ELR (cell line): ENCODE data around the gene AGBL4.
A peak's percentile ranks its signal among the peaks of the same experiment; 100 is the strongest.

Source experiments
- DNase-seq: peaks from one replicate; pipeline ENCODE4 v3.0.0-alpha.2; 2015; ENCODE audit warnings: low read depth

Gene AGBL4

GRCh38 chr1:48679859-48680258, 1343.9 kb downstream of the AGBL4 start:
- DNase-seq: no peak

- no peak for DNase-seq
Observed at GRCh38 chr1:48678710-48679505, 1344.8 kb downstream of the AGBL4 start.

- peak; percentile 34 for DNase-seq
Observed at GRCh38 chr1:48677306-48678287, 1346.2 kb downstream of the AGBL4 start.

- no peak for DNase-seq
Observed at GRCh38 chr1:48676822-48677221, 1346.9 kb downstream of the AGBL4 start.

GRCh38 chr1:48676376-48676775, 1347.4 kb downstream of the AGBL4 start:
- no peak for DNase-seq

GRCh38 chr1:48675251-48675650, 1348.5 kb downstream of the AGBL4 start:
- no peak for DNase-seq

GRCh38 chr1:48674641-48675040, 1349.1 kb downstream of the AGBL4 start:
- DNase-seq: peak; percentile 26

- no peak for DNase-seq
Observed at GRCh38 chr1:48673332-48674105, 1350.2 kb downstream of the AGBL4 start.

GRCh38 chr1:48671578-48671977, 1352.2 kb downstream of the AGBL4 start:
- no peak for DNase-seq

- no peak for DNase-seq
Observed at GRCh38 chr1:48670234-48671020, 1353.3 kb downstream of the AGBL4 start.

GRCh38 chr1:48668339-48668738, 1355.4 kb downstream of the AGBL4 start:
- DNase-seq: no peak

GRCh38 chr1:48667782-48668181, 1356.0 kb downstream of the AGBL4 start:
- no peak for DNase-seq

GRCh38 chr1:48665708-48666407, 1357.9 kb downstream of the AGBL4 start:
- no peak for DNase-seq

GRCh38 chr1:48661726-48662463, 1361.9 kb downstream of the AGBL4 start:
- no peak for DNase-seq

GRCh38 chr1:48659801-48660200, 1364.0 kb downstream of the AGBL4 start:
- DNase-seq: no peak

- DNase-seq: no peak
Observed at GRCh38 chr1:48657413-48657812, 1366.3 kb downstream of the AGBL4 start.

GRCh38 chr1:48654606-48655210, 1369.0 kb downstream of the AGBL4 start:
- no peak for DNase-seq

- no peak for DNase-seq
Observed at GRCh38 chr1:48652334-48652733, 1371.4 kb downstream of the AGBL4 start.

GRCh38 chr1:48649880-48650279, 1373.9 kb downstream of the AGBL4 start:
- no peak for DNase-seq

GRCh38 chr1:48645883-48646282, 1377.9 kb downstream of the AGBL4 start:
- no peak for DNase-seq
